Karpas-422 (cell line): ENCODE results near the gene PPIG. TPM values are rescaled to one million over a fixed set of nuclear protein-coding genes. Genes with fewer than 3 reads are reported as not detected.
A peak's percentile ranks its signal among the peaks of the same experiment; 100 is the strongest.
"Not testable (repeated sequence)": the region's sequence is repeated elsewhere in the genome, so short reads cannot be mapped to it uniquely, and the experiment has no call there.

Experiments used
- DNase-seq: peaks from one replicate; pipeline ENCODE4 v3.0.0-alpha.2; 2015
- H2AFZ ChIP-seq: fragments of 200-600 bp; sonication (generic); 2 replicates; pipeline ENCODE4 v1.6.1; 2014; ENCODE audit warnings: antibody characterized with exemption, low read length, mixed read lengths
- H3K27ac ChIP-seq: fragments of 200-600 bp; sonication (generic); 2 replicates; pipeline ENCODE4 v1.5.1; 2014; ENCODE audit warnings: mild to moderate bottlenecking, low read length, moderate library complexity
- H3K27me3 ChIP-seq: fragments of 200-600 bp; sonication (generic); 2 replicates; pipeline ENCODE4 v1.6.1; 2014; ENCODE audit warnings: low read length, mixed read lengths
- H3K36me3 ChIP-seq: fragments of 200-600 bp; sonication (generic); 2 replicates; pipeline ENCODE4 v1.6.1; 2014; ENCODE audit warnings: low read length, mixed read lengths; ENCODE audit not compliant: insufficient read depth
- H3K4me1 ChIP-seq: fragments of 200-600 bp; sonication (generic); 2 replicates; pipeline ENCODE4 v1.6.1; 2014; ENCODE audit warnings: mild to moderate bottlenecking, low read length, mixed read lengths
- H3K4me2 ChIP-seq: fragments of 200-600 bp; sonication (generic); 2 replicates; pipeline ENCODE4 v1.6.1; 2014; ENCODE audit warnings: low read length, low read depth, mild to moderate bottlenecking; ENCODE audit not compliant: poor library complexity, severe bottlenecking
- H3K4me3 ChIP-seq: fragments of 200-600 bp; sonication (generic); 2 replicates; pipeline ENCODE4 v1.5.1; 2014; ENCODE audit warnings: mild to moderate bottlenecking, antibody characterized with exemption, low read length, mixed read lengths
- H3K79me2 ChIP-seq: fragments of 200-600 bp; sonication (generic); 2 replicates; pipeline ENCODE4 v1.6.1; 2014; ENCODE audit warnings: mild to moderate bottlenecking, low read length, mixed read lengths
- H3K9ac ChIP-seq: fragments of 200-600 bp; sonication (generic); 2 replicates; pipeline ENCODE4 v1.6.0; 2014; ENCODE audit warnings: low read length
- H3K9me2 ChIP-seq: fragments of 200-600 bp; sonication (generic), shearing (Covaris generic); replicated peaks from 2 replicates; pipeline ENCODE4 v1.6.0; 2014; ENCODE audit warnings: mild to moderate bottlenecking, low read length, moderate library complexity; ENCODE audit not compliant: insufficient read depth
- H3K9me3 ChIP-seq: fragments of 300-700, 200-600 bp; sonication (generic); 2 replicates; pipeline ENCODE4 v1.6.1; 2014; ENCODE audit warnings: low read length, mixed read lengths
- H4K20me1 ChIP-seq: fragments of 200-600 bp; sonication (generic); 2 replicates; pipeline ENCODE4 v1.6.1; 2014; ENCODE audit warnings: mild to moderate bottlenecking, antibody characterized with exemption, low read length, low read depth; ENCODE audit not compliant: insufficient read depth
- total RNA-seq: library from RNA; depleted of rRNA; stranded (reverse); fragments of >200 nt; shearing (Covaris generic); gene quantifications from 2 replicates; pipeline ENCODE4 v1.2.3, GENCODE V29; 2014; ENCODE audit warnings: low replicate concordance

The PPIG gene
- total RNA-seq, 1 experiment from 2014 or later, result 37.5 TPM

GRCh38 chr2:169574539-169574938 lies 9.6 kb upstream of the PPIG start:
- H3K36me3 ChIP-seq, H2AFZ ChIP-seq, H3K27me3 ChIP-seq, H4K20me1 ChIP-seq, H3K4me2 ChIP-seq, H3K4me3 ChIP-seq, H3K27ac ChIP-seq, H3K9me2 ChIP-seq, H3K9me3 ChIP-seq, DNase-seq, H3K9ac ChIP-seq: not testable (repeated sequence)
- peaks cover 20% of the 10 kb centered on the region for H3K4me1 ChIP-seq
- peaks cover 36% of the 10 kb centered on the region for H3K79me2 ChIP-seq

DNA sequence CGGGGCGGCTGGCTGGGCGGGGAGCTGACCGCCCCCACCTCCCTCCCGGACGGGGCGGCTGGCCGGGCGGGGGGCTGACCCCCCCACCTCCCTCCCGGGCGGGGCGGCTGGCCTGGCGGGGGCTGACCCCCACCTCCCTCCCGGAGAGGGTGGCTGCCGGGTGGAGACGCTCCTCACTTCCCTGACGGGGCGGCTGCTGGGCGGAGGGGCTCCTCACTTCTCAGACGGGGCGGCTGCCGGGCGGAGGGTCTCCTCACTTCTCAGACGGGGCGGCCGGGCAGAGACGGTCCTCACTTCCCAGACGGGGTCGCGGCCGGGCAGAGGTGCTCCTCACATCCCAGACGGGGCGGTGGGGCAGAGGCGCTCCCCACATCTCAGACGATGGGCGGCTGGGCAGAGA lies 8.9 kb upstream of the PPIG start:
- not testable (repeated sequence) for H3K27ac ChIP-seq

DNA sequence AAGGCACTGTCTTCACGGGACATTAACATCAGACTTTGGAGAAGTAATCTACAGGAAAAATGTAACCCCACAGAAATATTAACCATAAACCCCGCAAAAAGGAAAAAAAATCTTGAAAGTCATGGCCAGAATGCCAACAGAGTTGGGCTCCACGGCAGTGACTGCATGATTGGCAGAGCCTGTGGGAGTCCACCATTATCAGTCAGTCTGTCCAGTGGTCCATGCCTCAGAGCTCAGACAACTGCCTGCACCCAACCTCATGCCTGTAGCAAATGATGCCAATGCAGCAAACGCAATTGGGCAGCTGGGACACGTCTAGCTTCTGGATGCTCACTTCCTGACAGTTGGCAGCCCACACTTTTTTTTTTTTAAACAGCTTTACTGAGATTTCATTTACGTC lies 5.1 kb upstream of the PPIG start:
- H3K4me1 ChIP-seq, result 0 out of 2 replicates have a peak, but pooled peaks cover 8% of the 10 kb centered on the region
- H3K9ac ChIP-seq, result no peak overlapping the region
- H3K4me2 ChIP-seq, result no peak overlapping the region

More for the DNA sequence above, 8.9 kb upstream of the PPIG start:
- H3K9me3 ChIP-seq, H3K9me2 ChIP-seq, H3K4me2 ChIP-seq, H3K27me3 ChIP-seq, H2AFZ ChIP-seq, H3K36me3 ChIP-seq, H4K20me1 ChIP-seq, H3K4me3 ChIP-seq, H3K9ac ChIP-seq, DNase-seq: not testable (repeated sequence)
- peaks cover 30% of the 10 kb centered on the region for H3K79me2 ChIP-seq
- peaks cover 16% of the 10 kb centered on the region for H3K4me1 ChIP-seq

DNA sequence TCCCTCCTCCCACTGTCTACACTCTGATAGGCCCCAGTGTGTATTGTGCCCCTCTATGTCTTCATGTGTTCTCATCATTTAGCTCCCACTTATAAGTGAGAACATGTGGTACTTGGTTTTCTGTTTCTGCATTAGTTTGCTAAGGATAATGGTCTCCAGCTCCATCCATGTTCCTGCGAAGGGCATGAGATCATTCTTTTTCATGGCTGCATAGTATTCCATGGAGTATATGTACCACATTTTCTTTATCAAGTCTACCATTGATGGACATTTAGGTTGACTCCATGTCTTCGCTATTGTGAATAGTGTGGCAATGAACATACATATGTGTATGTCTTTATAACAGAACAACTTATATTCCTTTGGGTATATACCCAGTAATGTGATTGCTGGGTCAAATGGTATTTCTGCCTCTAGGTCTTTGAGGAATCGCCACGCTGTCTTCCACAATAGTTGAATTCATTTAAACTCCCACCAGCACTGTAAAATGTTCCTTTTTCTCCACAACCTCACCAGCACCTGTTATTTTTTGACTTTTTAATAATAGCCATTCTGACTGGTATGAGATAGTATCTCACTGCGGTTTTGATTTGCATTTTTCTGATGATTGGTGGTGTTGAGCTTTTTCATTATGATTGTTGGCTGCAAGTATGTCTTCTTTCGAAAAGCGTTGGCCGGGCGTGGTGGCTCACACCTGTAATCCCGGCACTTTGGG lies 1.4 kb upstream of the PPIG start:
- Histone ChIP-seq H3K79me2 (peaks cover 30% of the 10 kb centered on the region), H3K4me1 (peaks cover 14% of the 10 kb centered on the region)
- H3K9me2 ChIP-seq, H3K27ac ChIP-seq, H4K20me1 ChIP-seq, H3K36me3 ChIP-seq, H2AFZ ChIP-seq, H3K4me2 ChIP-seq, H3K9me3 ChIP-seq, H3K9ac ChIP-seq, DNase-seq, H3K4me3 ChIP-seq, H3K27me3 ChIP-seq: not testable (repeated sequence)

More for the DNA sequence above, 5.1 kb upstream of the PPIG start:
- no peaks in the 10 kb centered on the region for H4K20me1 ChIP-seq
- H3K9me2 ChIP-seq, result no peaks in the 10 kb centered on the region
- H2AFZ ChIP-seq, result no peak overlapping the region
- no peaks in the 10 kb centered on the region for H3K36me3 ChIP-seq
- H3K4me3 ChIP-seq, result no peak overlapping the region
- DNase-seq, result no peak
- no peaks in the 10 kb centered on the region for H3K9me3 ChIP-seq
- no peaks in the 10 kb centered on the region for H3K79me2 ChIP-seq
- H3K27ac ChIP-seq, result no peak overlapping the region
- no peaks in the 10 kb centered on the region for H3K27me3 ChIP-seq

DNA sequence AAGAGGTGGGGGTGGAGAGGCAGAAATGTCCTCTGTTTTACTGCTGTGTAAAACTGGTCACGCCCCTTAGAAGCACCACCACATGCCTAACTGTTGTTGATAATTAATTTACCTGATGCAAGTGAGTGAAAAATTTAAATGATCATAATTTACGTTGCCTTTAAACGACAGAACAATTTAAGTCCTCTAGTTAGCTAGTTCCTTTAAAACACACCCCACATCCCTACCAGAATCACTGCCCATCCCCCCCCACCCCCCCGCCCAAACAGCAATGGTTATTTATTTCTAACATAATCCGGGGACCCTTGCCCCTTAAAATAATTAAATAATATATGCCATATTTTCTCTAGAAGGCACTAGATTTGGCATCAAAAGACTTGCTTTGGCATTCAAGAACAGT lies 633 bp upstream of the PPIG start:
- Histone ChIP-seq H3K4me2 (no peak overlapping the region), H2AFZ (0 out of 2 replicates have a peak overlapping the region, but pooled peaks have one; percentile 45), H3K9ac (no peak overlapping the region)

GRCh38 chr2:169585673-169586072 lies 1.5 kb downstream of the PPIG start:
- no peaks in the 10 kb centered on the region for H3K36me3 ChIP-seq
- 0 out of 2 replicates have a peak, but pooled peaks cover 10% of the 10 kb centered on the region for H4K20me1 ChIP-seq
- H2AFZ ChIP-seq, result no peak overlapping the region
- no peaks in the 10 kb centered on the region for H3K27me3 ChIP-seq
- H3K4me1 ChIP-seq, result peaks cover 17% of the 10 kb centered on the region
- H3K9me2 ChIP-seq, result no peaks in the 10 kb centered on the region
- peak overlapping the region; percentile 77 for H3K9ac ChIP-seq
- no peak for DNase-seq
- H3K4me2 ChIP-seq, result peak overlapping the region; percentile 78
- peak overlapping the region; percentile 85 for H3K27ac ChIP-seq
- peak overlapping the region; percentile 81 for H3K4me3 ChIP-seq
- no peaks in the 10 kb centered on the region for H3K9me3 ChIP-seq
- peaks cover 60% of the 10 kb centered on the region for H3K79me2 ChIP-seq

More for the DNA sequence above, 633 bp upstream of the PPIG start:
- Histone ChIP-seq H3K4me3 (peak overlapping the region; percentile 81; the same call in 1 of the 2 replicates), H3K27me3 (no peaks in the 10 kb centered on the region), H3K27ac (no peak overlapping the region), H3K36me3 (no peaks in the 10 kb centered on the region), H3K79me2 (peaks cover 38% of the 10 kb centered on the region), H3K9me3 (no peaks in the 10 kb centered on the region), H4K20me1 (0 out of 2 replicates have a peak, but pooled peaks cover 5% of the 10 kb centered on the region), H3K9me2 (no peaks in the 10 kb centered on the region), H3K4me1 (peaks cover 14% of the 10 kb centered on the region)
- no peak for DNase-seq

DNA sequence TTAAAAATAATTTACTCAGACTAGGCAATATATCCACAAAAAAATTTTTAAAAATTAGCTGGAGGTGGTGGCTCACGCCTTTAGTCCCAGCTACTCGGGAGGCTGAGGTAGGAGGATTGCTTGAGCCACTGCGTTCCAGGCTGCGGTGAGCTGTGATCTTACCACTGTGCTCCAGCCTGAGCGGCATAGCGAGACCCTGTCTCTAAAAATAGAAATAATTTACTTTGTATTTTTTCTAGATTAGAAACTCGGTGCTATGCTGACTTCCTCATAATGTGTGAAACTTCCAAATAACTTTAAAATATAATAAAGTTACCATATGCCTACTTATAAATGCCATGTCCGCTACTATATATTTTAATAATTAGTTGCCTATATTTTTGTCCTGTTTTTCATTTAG lies 6.7 kb downstream of the PPIG start:
- peaks cover 99% of the 10 kb centered on the region for H3K79me2 ChIP-seq
- H3K27ac ChIP-seq, result no peak overlapping the region
- no peak for DNase-seq
- H3K27me3 ChIP-seq, result no peaks in the 10 kb centered on the region
- no peak overlapping the region for H2AFZ ChIP-seq
- H3K9ac ChIP-seq, result no peak overlapping the region
- no peak overlapping the region for H3K4me2 ChIP-seq
- H3K4me1 ChIP-seq, result peaks cover 18% of the 10 kb centered on the region
- no peaks in the 10 kb centered on the region for H3K9me3 ChIP-seq
- H3K36me3 ChIP-seq, result 0 out of 2 replicates have a peak, but pooled peaks cover 4% of the 10 kb centered on the region
- 0 out of 2 replicates have a peak, but pooled peaks cover 16% of the 10 kb centered on the region for H4K20me1 ChIP-seq
- H3K4me3 ChIP-seq, result no peak overlapping the region
- no peaks in the 10 kb centered on the region for H3K9me2 ChIP-seq

GRCh38 chr2:169596546-169596945 lies 12.4 kb downstream of the PPIG start:
- DNase-seq, H3K27ac ChIP-seq, H3K9me2 ChIP-seq, H3K9ac ChIP-seq, H3K4me3 ChIP-seq, H3K36me3 ChIP-seq, H3K9me3 ChIP-seq, H3K4me2 ChIP-seq, H3K4me1 ChIP-seq, H2AFZ ChIP-seq, H3K27me3 ChIP-seq, H4K20me1 ChIP-seq: not testable (repeated sequence)
- peaks cover 98% of the 10 kb centered on the region for H3K79me2 ChIP-seq
